Smooth muscle cell (in vitro differentiated cells): ENCODE results near the gene EXTL1. TPM values are rescaled to one million over a fixed set of nuclear protein-coding genes. Genes with fewer than 3 reads are reported as not detected.

Experiments used
- polyA plus RNA-seq: library from polyadenylated mRNA; unstranded; fragments of >200 nt; fragmentation: Nextera tagmentation; extraction: Ambion mirVana; gene quantifications from 2 replicates; pipeline ENCODE4 v1.2.1, GENCODE V29; 2016
- small RNA-seq: library from RNA; depleted of rRNA; stranded (forward); fragments of <200 nt; gene quantifications from one replicate; pipeline ENCODE3, GENCODE V24; 2014
- total RNA-seq: library from RNA; depleted of rRNA; stranded (reverse); fragments of >200 nt; gene quantifications from 2 replicates; pipeline ENCODE4 v1.2.3, GENCODE V29; 2014

Gene EXTL1
- total and polyA plus RNA-seq, 2 experiments from 2014 or later: 11.2 to 25.8 TPM

Small RNA genes lying within 50 kb of the gene (small RNA-seq; reads per million reads assigned to genes)
- gene RF00283: not detected
- gene RF00492: not detected

Other genes starting within 250 kb of the EXTL1 start
- 26.6 and 32.6 TPM in 2 replicates for gene SELENON, start 221.6 kb upstream of the EXTL1 start, total RNA-seq
- gene SELENON, start 221.6 kb upstream of the EXTL1 start, polyA plus RNA-seq: 48.9 and 62.9 TPM in 2 replicates
- gene MTFR1L, start 201.8 kb upstream of the EXTL1 start, total RNA-seq: 39.9 and 47.2 TPM in 2 replicates
- gene MTFR1L, start 201.8 kb upstream of the EXTL1 start, polyA plus RNA-seq: 63.9 and 71.2 TPM in 2 replicates
- gene AUNIP, start 162.3 kb upstream of the EXTL1 start, total RNA-seq: 0.18 and 2.1 TPM in 2 replicates
- 1.1 and 1.3 TPM in 2 replicates for gene AUNIP, start 162.3 kb upstream of the EXTL1 start, polyA plus RNA-seq
- 8.8 and 10.0 TPM in 2 replicates for gene PAQR7, start 146.1 kb upstream of the EXTL1 start, total RNA-seq
- gene PAQR7, start 146.1 kb upstream of the EXTL1 start, polyA plus RNA-seq: 2.9 and 3.7 TPM in 2 replicates
- gene STMN1, start 115.4 kb upstream of the EXTL1 start, total RNA-seq: 112 and 115 TPM in 2 replicates
- gene STMN1, start 115.4 kb upstream of the EXTL1 start, polyA plus RNA-seq: 309 and 331 TPM in 2 replicates
- 9.2 and 9.4 TPM in 2 replicates for gene PAFAH2, start 23.7 kb upstream of the EXTL1 start, total RNA-seq
- gene PAFAH2, start 23.7 kb upstream of the EXTL1 start, polyA plus RNA-seq: 9.6 and 13.2 TPM in 2 replicates
- gene SLC30A2, start 24.3 kb downstream of the EXTL1 start, total RNA-seq: 0.27 TPM in 1 of 2 replicates, not detected in the other
- 0.53 and 0.56 TPM in 2 replicates for gene SLC30A2, start 24.3 kb downstream of the EXTL1 start, polyA plus RNA-seq
- gene TRIM63, start 45.9 kb downstream of the EXTL1 start, total RNA-seq: not detected in 2 replicates
- gene TRIM63, start 45.9 kb downstream of the EXTL1 start, polyA plus RNA-seq: 0.14 and 0.97 TPM in 2 replicates
- 3.7 and 4.6 TPM in 2 replicates for gene PDIK1L, start 90.0 kb downstream of the EXTL1 start, total RNA-seq
- 1.9 and 3.6 TPM in 2 replicates for gene PDIK1L, start 90.0 kb downstream of the EXTL1 start, polyA plus RNA-seq
- gene FAM110D, start 137.3 kb downstream of the EXTL1 start, total RNA-seq: not detected in 2 replicates
- 0.08 TPM in 1 of 2 replicates, not detected in the other for gene FAM110D, start 137.3 kb downstream of the EXTL1 start, polyA plus RNA-seq
- not detected in 2 replicates for gene C1orf232, start 147.2 kb downstream of the EXTL1 start, total RNA-seq
- not detected in 2 replicates for gene C1orf232, start 147.2 kb downstream of the EXTL1 start, polyA plus RNA-seq
- 9.2 and 38.4 TPM in 2 replicates for gene ZNF593, start 148.1 kb downstream of the EXTL1 start, total RNA-seq
- gene ZNF593, start 148.1 kb downstream of the EXTL1 start, polyA plus RNA-seq: 52.4 and 67.7 TPM in 2 replicates
- not detected in 2 replicates for gene ZNF593OS, start 150.1 kb downstream of the EXTL1 start, total RNA-seq
- 1.5 TPM in 1 of 2 replicates, not detected in the other for gene ZNF593OS, start 150.1 kb downstream of the EXTL1 start, polyA plus RNA-seq
- gene CNKSR1, start 155.7 kb downstream of the EXTL1 start, total RNA-seq: 2.6 and 6.6 TPM in 2 replicates
- 1.4 and 8.6 TPM in 2 replicates for gene CNKSR1, start 155.7 kb downstream of the EXTL1 start, polyA plus RNA-seq
- gene CATSPER4, start 168.8 kb downstream of the EXTL1 start, total RNA-seq: not detected in 2 replicates
- not detected in 2 replicates for gene CATSPER4, start 168.8 kb downstream of the EXTL1 start, polyA plus RNA-seq
- 6.0 and 7.9 TPM in 2 replicates for gene CEP85, start 212.4 kb downstream of the EXTL1 start, total RNA-seq
- 3.9 and 8.0 TPM in 2 replicates for gene CEP85, start 212.4 kb downstream of the EXTL1 start, polyA plus RNA-seq